ENCODE data around the gene NRP1.

The NRP1 gene

GRCh38 chr10:33201971-33202370, 132.5 kb downstream of the NRP1 start:
- no peak for DNase-seq

DNA sequence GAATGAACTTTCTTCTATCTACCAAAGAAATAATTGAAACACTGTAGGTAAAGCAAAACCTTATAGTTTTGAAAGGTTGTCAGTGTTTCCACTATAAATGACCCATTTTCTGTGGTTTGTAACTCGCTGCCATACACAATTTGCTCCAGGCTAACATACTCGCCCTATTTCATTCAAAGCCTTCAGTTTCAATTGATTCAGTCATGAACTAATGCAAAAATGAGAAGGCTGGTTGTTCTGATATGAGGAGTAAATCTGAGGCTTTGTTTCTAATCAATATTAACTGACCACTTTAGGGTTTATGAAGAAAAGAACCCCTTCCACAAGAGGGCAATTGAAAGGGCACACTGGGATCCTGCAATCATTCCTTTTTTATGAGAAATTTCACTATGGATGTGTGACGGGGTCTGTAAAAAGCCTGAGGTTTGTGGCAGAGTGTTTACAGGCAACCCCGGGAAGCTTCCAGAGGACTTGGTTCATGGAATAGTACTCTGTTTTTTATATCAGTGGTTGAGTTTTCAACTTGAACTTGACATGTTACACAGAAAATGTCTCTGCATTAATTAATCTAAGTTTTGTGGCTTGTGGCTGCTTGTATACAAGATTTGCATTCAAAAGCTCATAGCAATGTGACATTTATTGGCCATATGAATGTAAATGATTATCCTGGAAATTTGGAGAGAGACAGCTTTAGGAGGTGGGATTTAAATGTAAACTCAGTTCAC, 133.2 kb downstream of the NRP1 start:
- DNase-seq = no peak

GRCh38 chr10:33199731-33200232, 134.7 kb downstream of the NRP1 start:
- DNase-seq = no peak

DNA sequence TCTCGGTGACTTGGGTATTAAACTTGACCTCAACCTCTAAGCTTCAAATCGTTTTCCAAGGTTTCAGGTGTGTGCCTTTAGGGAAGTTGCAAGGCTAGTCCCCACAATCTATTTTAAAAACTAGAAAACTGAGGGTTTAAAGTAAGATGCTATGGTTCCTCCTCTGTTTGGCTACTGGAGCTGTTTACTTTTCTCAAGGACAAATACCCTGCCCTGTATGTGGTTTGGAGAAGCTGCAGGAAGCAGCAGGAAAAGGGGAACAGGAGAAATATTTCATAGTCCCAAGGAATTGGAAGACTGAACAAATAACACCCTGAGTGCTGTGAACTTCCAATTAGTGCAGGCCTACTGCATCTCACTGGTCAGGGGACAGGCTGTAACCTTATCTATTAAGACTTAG, 135.9 kb downstream of the NRP1 start:
- no peak for DNase-seq

DNA sequence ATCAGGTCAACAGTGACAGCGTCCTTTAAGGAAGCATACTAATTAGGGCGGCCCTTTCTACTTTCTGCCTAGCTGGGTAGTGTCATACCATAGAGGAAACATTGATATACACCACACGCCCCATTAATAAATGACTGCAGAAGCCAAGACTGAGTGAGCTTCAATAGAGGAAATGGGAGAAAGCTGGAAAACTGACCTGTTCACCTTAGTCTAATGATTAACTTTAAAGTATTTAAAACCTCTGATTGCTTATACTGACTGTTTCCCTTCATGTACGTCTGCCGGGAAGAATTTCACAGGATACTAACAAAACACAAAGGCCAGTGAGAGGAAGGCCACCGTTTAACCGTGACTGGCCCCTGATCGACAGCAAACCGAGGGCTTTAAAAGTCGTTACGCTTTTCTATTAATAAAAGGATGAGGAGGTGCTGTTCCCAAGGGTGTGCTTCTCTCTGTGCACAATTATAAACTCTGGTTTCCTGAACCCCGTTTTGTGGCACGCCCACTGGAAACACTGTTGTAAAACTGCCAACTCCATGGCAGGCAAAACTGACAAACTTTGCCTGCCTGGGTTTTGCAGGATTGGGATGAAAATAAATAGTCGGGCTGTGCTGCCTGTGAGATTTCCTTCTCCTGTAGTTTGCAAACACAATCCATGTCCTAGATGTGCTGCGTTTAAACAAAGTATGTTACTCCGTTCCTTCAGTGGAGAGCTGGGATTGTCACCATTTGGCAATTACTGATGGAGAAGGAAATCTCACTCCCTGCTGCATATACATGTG, 137.6 kb downstream of the NRP1 start:
- DNase-seq = no peak

DNA sequence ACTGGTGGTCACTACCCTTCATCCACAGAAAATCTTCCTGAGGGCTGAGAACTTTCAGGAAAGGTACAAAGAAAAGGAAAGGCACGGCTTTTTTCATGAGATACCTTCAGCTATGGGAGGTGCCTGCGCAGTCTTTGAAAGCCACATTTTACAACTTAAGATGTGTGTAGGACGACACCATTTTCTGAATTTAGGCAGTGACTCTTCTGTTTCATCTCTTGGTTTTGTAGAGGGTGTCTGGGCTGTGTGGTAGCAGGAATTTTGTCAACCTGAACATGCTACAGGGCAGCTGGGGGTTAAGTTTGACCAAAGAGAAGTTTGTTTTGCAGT, 138.1 kb downstream of the NRP1 start:
- DNase-seq = no peak

- DNase-seq = no peak
Measured at GRCh38 chr10:33195608-33196376, 138.7 kb downstream of the NRP1 start.

DNA sequence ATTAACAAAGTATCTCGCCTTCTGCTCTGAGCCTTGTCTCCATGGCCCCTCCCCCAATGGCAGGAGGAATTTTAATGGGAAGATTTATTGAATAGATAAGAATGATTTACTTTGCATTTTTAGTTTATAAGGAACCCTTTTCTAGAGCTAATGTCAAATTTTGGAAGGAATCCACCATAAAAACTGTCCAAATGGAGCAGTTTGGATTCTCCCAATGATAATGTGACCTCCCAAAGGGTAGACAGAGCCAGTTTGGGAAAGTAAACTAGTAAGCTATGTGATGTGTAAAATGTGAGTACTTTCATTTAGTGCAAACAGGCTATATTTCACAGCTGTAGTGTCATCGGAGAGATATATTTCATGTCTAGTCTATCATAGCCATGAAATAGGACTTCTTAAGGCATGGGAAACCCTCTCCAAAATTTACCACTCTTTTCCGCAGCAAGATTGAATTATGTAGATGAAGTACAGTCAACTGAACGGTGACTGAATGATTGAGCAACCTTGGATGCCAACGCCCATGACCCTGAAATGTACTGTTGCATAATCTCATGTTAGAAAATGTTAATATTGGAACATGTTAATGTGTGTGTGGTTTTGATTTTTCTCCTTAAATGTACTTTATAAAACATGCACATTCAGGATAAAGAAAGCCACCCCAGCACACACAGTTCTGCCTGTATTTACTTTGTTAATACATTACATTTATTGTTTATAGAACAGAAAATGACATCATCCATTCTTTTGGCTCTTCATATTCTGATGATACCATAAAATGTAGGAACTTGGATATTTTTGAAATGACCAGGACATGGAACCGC, 140.6 kb downstream of the NRP1 start:
- DNase-seq = no peak

- DNase-seq = peak; percentile 78 to 80
Measured at GRCh38 chr10:33193057-33193700, 141.3 kb downstream of the NRP1 start.

DNA sequence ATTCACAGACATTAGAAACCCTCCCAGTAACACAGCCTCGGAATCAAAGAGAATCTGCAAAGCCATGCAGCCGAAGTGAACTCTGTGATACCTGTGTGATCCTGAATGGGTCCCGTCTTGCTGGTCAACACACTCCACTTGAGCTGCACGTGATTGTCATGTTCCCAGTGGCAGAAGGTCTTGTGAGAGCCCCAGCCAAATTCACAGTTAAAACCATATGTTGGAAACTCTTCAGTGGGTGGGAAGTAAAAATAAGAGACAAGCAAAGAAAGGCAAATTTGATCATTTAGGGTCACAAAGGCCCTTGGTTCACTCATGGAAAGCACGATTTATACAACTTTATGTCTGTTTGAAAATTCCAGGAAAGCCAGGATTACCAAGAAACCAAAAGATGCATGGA, 142.3 kb downstream of the NRP1 start:
- DNase-seq = no peak

DNA sequence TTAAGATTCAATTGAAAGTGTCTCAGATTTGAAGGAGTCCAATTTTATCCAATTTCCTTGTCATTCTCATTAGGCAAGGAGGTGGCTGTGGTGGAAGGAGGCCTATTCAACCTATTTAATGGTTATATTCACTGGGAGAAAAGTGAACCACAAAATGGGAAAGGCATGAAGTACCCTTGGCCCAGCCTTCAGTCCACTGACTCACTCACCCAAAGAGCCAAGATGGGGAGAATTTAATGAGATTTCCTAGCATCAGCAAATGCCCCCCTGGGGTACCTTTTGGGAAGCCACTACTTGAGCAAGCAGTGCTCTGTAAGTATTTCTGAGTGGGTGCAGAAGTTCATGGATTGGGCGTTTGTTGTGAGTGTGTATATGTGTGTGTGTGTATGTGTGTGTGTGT, 144.1 kb downstream of the NRP1 start:
- DNase-seq = no peak

- no peak for DNase-seq
Measured at GRCh38 chr10:33189808-33190207, 144.7 kb downstream of the NRP1 start.

- DNase-seq = no peak
Measured at GRCh38 chr10:33189363-33189762, 145.1 kb downstream of the NRP1 start.

GRCh38 chr10:33187427-33187999, 147.0 kb downstream of the NRP1 start:
- DNase-seq = no peak

GRCh38 chr10:33186150-33186549, 148.3 kb downstream of the NRP1 start:
- no peak for DNase-seq

DNA sequence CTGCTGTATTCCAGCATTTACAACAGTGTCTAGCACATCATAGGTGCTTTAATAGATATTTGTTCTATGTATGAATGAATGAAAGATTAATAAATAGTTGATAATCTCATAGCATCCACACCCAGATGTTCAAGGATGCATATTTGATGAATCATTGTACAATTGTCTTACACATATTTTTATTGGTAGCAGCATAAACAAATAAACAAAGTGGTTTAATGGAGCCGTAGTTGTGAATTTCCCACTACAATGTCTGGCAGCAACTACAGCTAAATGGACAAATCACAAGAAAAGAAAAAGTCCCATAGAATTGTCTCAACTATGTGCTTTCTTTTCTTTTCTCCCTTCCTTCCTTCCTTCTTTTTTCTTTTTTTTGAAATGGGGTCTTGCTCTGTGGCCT, 150.8 kb downstream of the NRP1 start:
- no peak for DNase-seq

GRCh38 chr10:33180921-33181320, 153.5 kb downstream of the NRP1 start:
- DNase-seq = no peak

DNA sequence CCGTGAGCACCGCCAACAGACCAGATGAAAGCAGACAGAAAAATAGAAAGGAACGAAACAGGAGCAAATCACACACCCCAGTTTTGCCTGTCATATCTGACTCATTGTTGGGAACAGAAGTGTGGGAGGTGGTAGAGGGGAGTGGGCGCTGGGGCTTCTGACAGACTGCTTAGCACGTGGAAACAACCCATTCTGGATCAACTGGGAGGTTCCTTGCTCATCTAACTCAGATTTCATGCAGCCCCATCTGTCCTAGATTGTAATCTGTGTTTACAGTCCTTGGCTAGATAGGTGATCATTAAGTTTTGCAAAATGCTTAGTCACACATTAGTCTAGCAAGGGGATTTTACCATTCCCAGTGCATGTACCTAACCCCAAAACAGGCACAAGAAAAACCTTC, 154.1 kb downstream of the NRP1 start:
- DNase-seq = no peak

GRCh38 chr10:33179067-33179466, 155.4 kb downstream of the NRP1 start:
- DNase-seq = no peak

DNA sequence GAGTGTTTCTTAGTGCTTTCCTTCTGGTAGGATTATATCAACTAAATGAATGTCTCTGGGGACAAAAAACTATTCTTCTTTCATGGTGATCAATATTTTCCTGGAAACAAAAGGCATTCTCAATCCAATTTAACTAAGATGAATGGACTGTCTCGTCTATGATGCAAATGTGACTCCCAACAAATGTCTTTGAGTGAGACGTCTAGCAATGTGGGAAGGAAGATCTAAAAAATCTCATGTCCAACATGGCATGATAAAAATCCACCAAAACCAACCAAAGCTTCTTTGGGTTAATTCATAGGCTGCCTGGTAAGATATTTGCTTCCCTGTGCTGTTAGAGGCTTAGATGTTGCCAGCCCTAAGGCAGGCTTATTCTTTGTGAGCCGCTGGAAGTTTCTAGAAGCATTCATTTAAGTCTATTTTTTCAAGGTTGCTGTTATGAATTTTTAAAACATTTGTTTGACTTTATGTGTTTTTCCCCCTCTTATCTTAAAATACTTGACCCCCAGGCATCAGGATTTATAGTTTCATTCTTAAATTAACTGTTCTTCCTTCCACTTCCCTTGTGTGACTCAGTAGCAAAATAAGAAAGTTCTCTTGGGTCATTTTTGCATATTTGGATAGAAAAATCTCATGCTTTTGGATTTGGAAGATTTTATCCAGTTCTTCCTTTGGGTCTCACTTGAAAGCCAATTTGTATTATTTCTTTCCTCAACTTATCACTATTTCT, 156.3 kb downstream of the NRP1 start:
- DNase-seq = no peak

DNA sequence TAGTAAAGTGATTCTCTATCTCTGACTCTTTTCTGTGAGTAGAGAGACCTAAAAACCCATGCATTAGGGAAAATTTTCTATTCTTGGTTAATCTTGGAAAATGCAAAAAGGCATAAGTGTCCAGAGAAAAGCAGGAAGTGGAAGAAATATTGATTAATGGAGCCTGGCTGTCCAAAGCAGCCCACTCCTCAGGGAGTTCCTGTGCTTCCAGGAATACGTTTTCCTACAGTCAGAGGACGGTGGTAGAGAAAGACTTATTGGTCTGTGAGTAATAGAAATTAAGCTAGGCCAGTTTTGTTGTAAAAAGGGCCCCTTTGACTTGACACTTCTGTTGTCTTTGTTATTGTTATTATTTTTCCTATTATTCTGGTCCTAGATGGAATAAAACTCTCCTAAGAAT, 157.8 kb downstream of the NRP1 start:
- no peak for DNase-seq
